Neural progenitor cell (in vitro differentiated cells): ENCODE measurements around the gene TRAF2. TPM values are rescaled to one million over a fixed set of nuclear protein-coding genes. Genes with fewer than 3 reads are reported as not detected.

Experiments
- DNase-seq: peaks from one replicate; pipeline ENCODE4 v3.0.0-alpha.2; 2016; ENCODE audit warnings: low spot score
- H2AFZ ChIP-seq: fragments of 200-600 bp; sonication (generic); replicated peaks from 2 replicates; pipeline ENCODE4 v1.6.1; 2016; ENCODE audit warnings: antibody characterized with exemption
- H3F3A ChIP-seq: fragments of 200-600 bp; sonication (generic); 2 replicates; pipeline ENCODE4 v1.6.1; 2016; ENCODE audit warnings: antibody characterized with exemption, low read depth
- H3K27ac ChIP-seq: fragments of 200-600 bp; sonication (generic); 2 replicates; pipeline ENCODE4 v1.5.1; 2016; ENCODE audit warnings: mild to moderate bottlenecking
- H3K27me3 ChIP-seq: fragments of 200-600 bp; sonication (generic); 2 replicates; pipeline ENCODE4 v1.6.1; 2016; ENCODE audit warnings: mild to moderate bottlenecking, moderate library complexity
- H3K36me3 ChIP-seq: fragments of 200-600 bp; sonication (generic); 2 replicates; pipeline ENCODE4 v1.5.1; 2016
- H3K4me1 ChIP-seq: fragments of 200-600 bp; sonication (generic); 2 replicates; pipeline ENCODE4 v1.6.1; 2016; ENCODE audit warnings: mixed run types
- H3K4me2 ChIP-seq: fragments of 200-600 bp; sonication (generic); 2 replicates; pipeline ENCODE4 v1.6.1; 2016
- H3K4me3 ChIP-seq: fragments of 200-600 bp; sonication (generic); 2 replicates; pipeline ENCODE4 v1.5.1; 2016
- H3K79me2 ChIP-seq: fragments of 200-600 bp; sonication (generic); 2 replicates; pipeline ENCODE4 v1.6.1; 2016; ENCODE audit warnings: low read depth
- H3K9ac ChIP-seq: fragments of 200-600 bp; sonication (generic); 2 replicates; pipeline ENCODE4 v1.6.1; 2016
- H3K9me3 ChIP-seq: fragments of 200-600 bp; sonication (generic); 2 replicates; pipeline ENCODE4 v1.5.1; 2016; ENCODE audit warnings: low read depth
- H4K20me1 ChIP-seq: fragments of 200-600 bp; sonication (generic); 2 replicates; pipeline ENCODE4 v1.6.1; 2016; ENCODE audit warnings: low read depth
- H3K27ac Mint-ChIP-seq: 3 replicates; pipeline ENCODE4 v1.8.0; 2021; ENCODE audit warnings: mixed read lengths
- H3K27me3 Mint-ChIP-seq: 2 replicates; pipeline ENCODE4 v1.8.0; 2022; ENCODE audit warnings: low read depth, mild to moderate bottlenecking, inconsistent platforms, moderate library complexity, mixed read lengths; ENCODE audit not compliant: insufficient read depth
- H3K36me3 Mint-ChIP-seq: 3 replicates; pipeline ENCODE4 v1.8.0; 2021; ENCODE audit warnings: mixed read lengths
- H3K4me1 Mint-ChIP-seq: 3 replicates; pipeline ENCODE4 v1.8.0; 2021; ENCODE audit warnings: mixed read lengths
- H3K4me3 Mint-ChIP-seq: 3 replicates; pipeline ENCODE4 v1.8.0; 2021; ENCODE audit warnings: mild to moderate bottlenecking, moderate library complexity, mixed read lengths
- H3K9me3 Mint-ChIP-seq: 3 replicates; pipeline ENCODE4 v1.8.0; 2020; ENCODE audit warnings: mixed read lengths
- CTCF ChIP-seq: fragments of 200-600 bp; sonication (generic); IDR thresholded peaks from 2 replicates; pipeline ENCODE4 v1.5.1; 2017; ENCODE audit warnings: antibody characterized with exemption, mild to moderate bottlenecking
- EZH2 ChIP-seq: fragments of 200-600 bp; sonication (generic); IDR thresholded peaks from 2 replicates; pipeline ENCODE4 v1.6.1; 2017; ENCODE audit warnings: antibody characterized with exemption, mild to moderate bottlenecking, moderate library complexity
- EZH2phosphoT487 ChIP-seq: fragments of 200-600 bp; sonication (generic); IDR thresholded peaks from 2 replicates; pipeline ENCODE4 v1.6.1; 2017; ENCODE audit warnings: antibody characterized with exemption
- total RNA-seq: library from RNA; depleted of rRNA; stranded (reverse); fragments of >200 nt; gene quantifications from 2 replicates; pipeline ENCODE4 v1.2.3, GENCODE V29; 2015; ENCODE audit warnings: low replicate concordance

The TRAF2 gene
- total RNA-seq, 1 donor from 2014 or later: 16.1 TPM

DNA sequence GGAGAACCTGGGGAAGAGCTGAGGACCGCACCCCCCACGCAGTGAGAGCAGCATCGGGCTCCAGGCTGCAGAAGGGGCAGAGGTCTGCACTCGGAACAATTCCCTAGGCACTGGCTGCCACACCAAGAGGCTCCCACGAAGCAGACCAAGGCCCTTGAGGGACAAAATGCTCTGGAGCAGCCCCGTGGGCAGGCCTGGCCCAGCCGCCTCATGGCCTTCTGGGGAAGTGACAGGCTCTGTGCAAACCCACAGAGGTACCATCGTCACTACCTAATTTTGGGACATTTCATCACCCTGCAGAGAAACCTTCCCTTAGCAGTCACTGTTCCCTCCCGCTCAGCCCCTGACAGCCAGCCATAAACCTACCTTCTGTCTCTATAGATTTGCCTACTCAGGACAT is 42.3 kb downstream of the TRAF2 start:
- Mint-ChIP-seq H3K4me3 (no peak overlapping the region), H3K27ac (no peak overlapping the region), H3K27me3 (no peaks in the 10 kb centered on the region), H3K36me3 (peaks cover 20% of the 10 kb centered on the region), H3K9me3 (peaks cover 5% of the 10 kb centered on the region), H3K4me1 (no peaks in the 10 kb centered on the region)
- Histone ChIP-seq H3K4me1 (no peaks in the 10 kb centered on the region), H3K79me2 (no peaks in the 10 kb centered on the region), H3K9ac (no peak overlapping the region), H4K20me1 (peaks cover 3% of the 10 kb centered on the region), H3K27ac (no peak overlapping the region), H3K4me3 (no peak overlapping the region), H2AFZ (no peak overlapping the region), H3K27me3 (no peaks in the 10 kb centered on the region), H3K9me3 (no peaks in the 10 kb centered on the region), H3F3A (no peaks in the 10 kb centered on the region), H3K4me2 (no peak overlapping the region), H3K36me3 (no peaks in the 10 kb centered on the region)
- no peak for TF ChIP-seq EZH2phosphoT487
- TF ChIP-seq CTCF: no peak
- TF ChIP-seq EZH2: no peak
- no peak for DNase-seq

DNA sequence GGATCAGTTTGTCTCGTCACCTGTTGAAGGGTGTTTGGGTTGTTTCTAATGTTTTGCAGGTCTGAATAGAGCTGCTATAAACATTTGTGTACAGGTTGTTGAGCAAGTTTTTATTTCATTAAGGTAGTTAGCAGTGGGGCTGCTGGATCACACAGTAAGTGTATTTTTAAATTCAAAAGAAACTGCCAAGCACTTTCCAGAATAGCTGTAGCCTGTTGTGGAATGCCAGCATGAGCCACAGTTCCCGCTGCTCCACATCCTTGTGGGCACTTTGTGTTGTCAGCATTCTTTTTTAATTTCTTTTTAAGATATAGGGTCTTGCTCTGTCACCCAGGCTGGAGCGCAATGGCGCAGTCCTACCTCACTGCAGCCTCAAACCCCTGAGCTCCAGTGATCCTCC is 43.7 kb downstream of the TRAF2 start:
- no peaks in the 10 kb centered on the region for H3F3A ChIP-seq
- no peak overlapping the region for H3K27ac ChIP-seq
- Mint-ChIP-seq H3K4me3 (no peak overlapping the region), H3K27ac (no peak overlapping the region), H3K4me1 (no peaks in the 10 kb centered on the region), H3K9me3 (peaks cover 5% of the 10 kb centered on the region), H3K36me3 (peaks cover 27% of the 10 kb centered on the region), H3K27me3 (peaks cover 3% of the 10 kb centered on the region)
- no peak overlapping the region for H3K4me2 ChIP-seq
- TF ChIP-seq EZH2phosphoT487 (no peak), EZH2 (no peak), CTCF (no peak)
- H4K20me1 ChIP-seq: peaks cover 3% of the 10 kb centered on the region
- no peak for DNase-seq
- no peaks in the 10 kb centered on the region for H3K27me3 ChIP-seq
- no peak overlapping the region for H3K9ac ChIP-seq
- no peaks in the 10 kb centered on the region for H3K4me1 ChIP-seq
- no peaks in the 10 kb centered on the region for H3K79me2 ChIP-seq
- H2AFZ ChIP-seq: no peak overlapping the region
- H3K4me3 ChIP-seq: no peak overlapping the region
- H3K9me3 ChIP-seq: no peaks in the 10 kb centered on the region
- no peaks in the 10 kb centered on the region for H3K36me3 ChIP-seq

- peaks cover 3% of the 10 kb centered on the region for H3K27me3 Mint-ChIP-seq
- Histone ChIP-seq H3K9ac (no peak overlapping the region), H4K20me1 (peaks cover 3% of the 10 kb centered on the region), H3K79me2 (no peaks in the 10 kb centered on the region), H2AFZ (no peak overlapping the region), H3K4me1 (no peaks in the 10 kb centered on the region), H3K9me3 (no peaks in the 10 kb centered on the region), H3K27ac (no peak overlapping the region), H3F3A (peaks cover 4% of the 10 kb centered on the region), H3K27me3 (no peaks in the 10 kb centered on the region), H3K4me2 (no peak overlapping the region), H3K4me3 (no peak overlapping the region), H3K36me3 (no peaks in the 10 kb centered on the region)
- H3K27ac Mint-ChIP-seq: no peak overlapping the region
- H3K4me3 Mint-ChIP-seq: no peak overlapping the region
- H3K36me3 Mint-ChIP-seq: peaks cover 32% of the 10 kb centered on the region
- H3K4me1 Mint-ChIP-seq: no peaks in the 10 kb centered on the region
- no peak for DNase-seq
- H3K9me3 Mint-ChIP-seq: peaks cover 5% of the 10 kb centered on the region
- TF ChIP-seq EZH2: no peak
- no peak for TF ChIP-seq CTCF
- TF ChIP-seq EZH2phosphoT487: no peak
Measured at GRCh38 chr9:136931611-136932130, 45.4 kb downstream of the TRAF2 start.
